DND-41 (cell line): ENCODE measurements around the gene ICA1L.

Experiments used
- CTCF ChIP-seq: IDR thresholded peaks from 2 replicates; pipeline ENCODE4 v1.5.1; 2012; ENCODE audit warnings: borderline replicate concordance, low read length, moderate library complexity, mild to moderate bottlenecking; ENCODE audit not compliant: poor library complexity, severe bottlenecking; ENCODE audit errors: extremely low read depth
- EZH2 ChIP-seq: IDR thresholded peaks from 3 replicates; pipeline ENCODE4 v1.6.1; 2012; ENCODE audit warnings: borderline replicate concordance, low read depth, mild to moderate bottlenecking, moderate library complexity, low read length, inconsistent platforms; ENCODE audit not compliant: severe bottlenecking

GRCh38 chr2:202911203-202911511, 39.6 kb upstream of the ICA1L start:
- TF ChIP-seq CTCF (no peak), EZH2 (no peak)
